Amniotic stem cell (primary cell): ENCODE measurements around the gene SLC38A9.
"Not testable (repeated sequence)": the region's sequence is repeated elsewhere in the genome, so short reads cannot be mapped to it uniquely, and the experiment has no call there.

Source experiments
- DNase-seq: peaks from one replicate; lab custom pipeline; 2025; lab: John Stamatoyannopoulos, UW

Gene SLC38A9

DNA sequence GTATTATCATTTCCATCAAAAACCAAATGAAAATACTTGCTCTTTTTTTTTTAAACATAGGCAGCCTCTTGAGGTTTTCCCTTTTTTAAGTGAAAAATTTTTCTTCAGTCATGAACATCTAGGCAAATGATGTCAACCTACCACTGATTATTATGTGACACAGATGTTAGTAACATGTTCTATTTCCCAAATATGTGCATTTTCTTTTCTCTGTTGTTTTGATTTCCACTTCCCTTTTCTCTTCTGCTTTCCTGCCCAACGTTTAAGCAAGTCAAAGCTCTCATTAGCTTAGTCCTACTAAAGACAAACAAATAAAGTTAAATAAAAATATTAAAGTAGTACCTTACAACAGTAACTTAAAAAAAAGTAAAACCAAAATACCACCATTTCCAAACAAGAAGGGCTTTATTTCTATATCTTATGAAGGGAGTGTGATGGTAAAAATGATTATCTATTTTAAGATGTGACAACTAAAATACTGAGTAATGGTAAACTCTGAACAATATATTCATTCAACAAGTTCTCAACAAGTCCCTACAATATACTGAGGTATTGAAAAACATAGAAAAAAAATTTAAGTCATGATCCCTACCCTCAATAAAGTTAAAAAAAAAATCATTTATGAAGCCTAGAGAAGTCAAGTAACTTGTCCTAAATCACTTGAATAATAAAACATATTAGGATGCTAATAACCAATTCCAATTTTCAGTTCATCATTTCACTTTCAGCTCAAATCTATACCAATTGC is 9.4 kb downstream of the SLC38A9 start:
- no peak for DNase-seq

- DNase-seq: no peak
Observed at GRCh38 chr5:55701462-55702103, 10.5 kb downstream of the SLC38A9 start.

- no peak for DNase-seq
Observed at GRCh38 chr5:55700745-55701144, 11.4 kb downstream of the SLC38A9 start.

DNA sequence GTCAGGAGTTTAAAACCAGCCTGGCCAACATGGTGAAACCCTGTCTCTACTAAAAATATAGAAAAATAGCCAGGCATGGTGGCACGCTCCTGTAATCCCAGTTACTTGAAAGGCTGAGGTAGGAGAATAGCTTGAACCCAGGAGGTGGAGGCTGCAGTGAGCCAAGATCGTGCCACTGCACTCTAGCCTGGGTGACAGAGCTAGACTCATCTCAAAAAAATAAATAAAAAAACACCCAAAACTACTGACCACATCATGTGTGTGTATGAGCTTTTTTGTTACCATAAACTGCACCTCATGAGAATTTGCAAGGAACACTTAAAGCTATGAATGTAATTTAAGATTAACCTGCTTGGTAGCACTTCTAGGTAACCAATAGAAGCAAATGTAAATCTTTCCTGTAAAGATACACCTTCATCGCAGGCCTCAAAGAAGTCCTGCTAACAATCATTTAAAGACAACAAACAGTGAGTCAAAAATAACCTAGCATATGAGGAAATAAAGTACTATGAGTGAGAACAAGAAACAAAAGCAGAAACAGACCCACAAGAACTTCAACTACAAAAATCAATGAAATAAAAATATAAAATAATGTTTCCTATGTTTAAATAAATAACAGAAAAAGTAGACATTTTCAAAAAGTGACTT is 13.0 kb downstream of the SLC38A9 start:
- DNase-seq: no peak

- DNase-seq: not testable (repeated sequence)
Observed at GRCh38 chr5:55696704-55697103, 15.4 kb downstream of the SLC38A9 start.

- no peak for DNase-seq
Observed at GRCh38 chr5:55694152-55694830, 17.8 kb downstream of the SLC38A9 start.

DNA sequence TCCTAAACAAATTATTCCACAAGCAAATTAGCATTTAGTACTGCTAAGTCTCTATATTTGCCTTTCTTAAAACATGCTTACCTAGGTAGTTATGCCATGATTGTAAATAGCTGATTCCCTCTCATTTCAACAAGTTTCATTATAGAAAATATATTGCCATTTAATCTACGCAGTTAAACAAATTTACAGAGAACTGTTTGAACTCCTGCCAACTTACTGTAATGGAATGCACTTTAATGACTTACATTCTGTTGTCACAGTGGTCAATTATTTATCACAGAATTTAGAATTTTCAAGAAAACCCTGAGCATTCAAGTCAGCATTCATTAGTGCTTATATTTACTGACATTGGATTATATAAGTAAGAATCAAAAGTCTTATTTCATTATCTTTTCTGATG is 19.6 kb downstream of the SLC38A9 start:
- no peak for DNase-seq

DNA sequence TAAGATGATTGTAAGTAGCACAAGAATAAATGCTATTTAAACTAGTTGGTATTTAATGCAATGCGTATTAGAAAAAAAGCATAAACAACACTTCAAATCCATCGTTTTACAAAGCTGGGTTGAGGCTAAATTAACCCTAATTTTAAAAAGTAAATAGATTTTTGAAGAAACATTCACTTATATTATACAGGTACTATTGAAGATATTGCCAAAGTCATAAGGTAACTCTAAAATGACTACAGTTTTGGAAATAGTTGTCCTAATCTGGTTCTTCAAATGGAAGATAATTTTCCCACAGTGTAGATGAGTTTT is 20.1 kb downstream of the SLC38A9 start:
- no peak for DNase-seq

DNA sequence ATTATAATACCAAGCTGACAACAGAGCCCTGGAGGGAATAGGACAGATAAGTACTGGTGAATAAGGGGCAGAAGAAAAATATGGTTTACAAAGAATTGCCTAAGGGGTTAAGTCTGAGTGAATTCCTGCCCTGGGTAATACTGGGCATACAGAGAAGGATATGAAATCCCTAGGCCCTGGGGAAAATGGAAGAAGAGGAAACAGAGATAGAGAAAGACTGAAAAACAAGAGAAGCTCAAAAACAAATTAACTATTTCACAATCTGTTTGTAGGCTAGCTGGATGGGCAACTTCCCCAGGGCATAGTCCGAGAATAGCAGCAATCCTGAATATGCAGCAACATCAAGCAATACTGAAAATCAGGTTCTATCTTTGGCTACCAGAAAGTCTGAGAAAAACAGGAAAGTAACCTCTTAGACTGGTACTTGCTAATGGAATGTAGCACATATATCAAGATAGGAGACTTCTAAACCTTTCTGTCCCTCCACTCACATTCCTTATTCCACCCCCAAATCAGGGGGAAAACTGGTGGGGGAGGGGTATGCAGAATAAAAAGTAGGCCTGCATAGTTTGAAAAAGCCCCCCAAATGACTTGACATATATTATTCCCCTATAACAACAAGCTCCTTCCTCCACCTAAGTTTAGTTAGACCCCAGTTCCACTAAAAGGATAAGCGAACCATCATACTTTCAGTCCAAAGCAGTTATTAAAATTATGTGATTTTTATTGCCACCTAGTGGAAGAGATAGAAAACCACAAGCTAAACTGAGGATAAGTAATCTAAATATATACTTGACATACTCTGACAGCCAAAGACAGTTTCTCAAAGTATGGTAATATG is 20.6 kb downstream of the SLC38A9 start:
- peak; percentile 14 for DNase-seq

DNA sequence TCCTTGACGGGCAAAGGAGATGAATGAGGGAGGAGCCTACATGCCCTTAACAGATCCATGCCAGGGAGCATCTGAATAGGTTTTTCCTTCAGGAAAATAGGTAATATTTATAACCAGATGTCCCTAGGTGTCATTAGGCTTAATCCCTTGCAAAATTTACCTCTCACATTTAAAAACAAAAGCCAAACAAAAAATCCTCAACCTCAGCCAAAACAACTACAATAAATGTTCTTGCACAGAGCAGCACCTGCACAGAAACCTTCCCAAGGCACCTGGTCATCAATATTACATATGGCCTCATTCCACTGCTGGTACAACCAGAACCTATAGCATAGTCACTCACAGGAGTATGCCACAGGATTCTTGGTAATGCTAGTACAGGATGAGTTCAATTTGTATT is 30.1 kb downstream of the SLC38A9 start:
- DNase-seq: no peak

- no peak for DNase-seq
Observed at GRCh38 chr5:55681301-55681700, 30.8 kb downstream of the SLC38A9 start.

GRCh38 chr5:55680353-55680752 is 31.8 kb downstream of the SLC38A9 start:
- DNase-seq: no peak

DNA sequence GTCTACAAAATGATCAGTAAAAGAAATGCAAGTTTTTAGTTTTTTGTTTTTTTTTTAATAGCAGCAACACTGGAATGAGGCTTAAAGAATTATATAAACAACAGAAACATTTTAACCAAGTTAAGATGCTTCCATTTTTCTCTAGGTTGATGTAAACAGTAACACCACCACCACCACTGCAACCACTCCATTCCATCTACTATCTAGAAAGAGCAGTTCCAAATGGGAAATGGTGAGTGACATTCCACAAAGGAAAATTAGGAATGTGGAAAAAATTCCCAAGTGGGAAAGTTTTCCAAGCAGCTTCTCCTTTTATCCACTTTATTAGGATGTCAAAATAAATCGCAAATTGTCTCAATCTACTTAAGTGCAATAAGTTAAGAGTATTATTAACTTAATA is 32.6 kb downstream of the SLC38A9 start:
- DNase-seq: no peak

DNA sequence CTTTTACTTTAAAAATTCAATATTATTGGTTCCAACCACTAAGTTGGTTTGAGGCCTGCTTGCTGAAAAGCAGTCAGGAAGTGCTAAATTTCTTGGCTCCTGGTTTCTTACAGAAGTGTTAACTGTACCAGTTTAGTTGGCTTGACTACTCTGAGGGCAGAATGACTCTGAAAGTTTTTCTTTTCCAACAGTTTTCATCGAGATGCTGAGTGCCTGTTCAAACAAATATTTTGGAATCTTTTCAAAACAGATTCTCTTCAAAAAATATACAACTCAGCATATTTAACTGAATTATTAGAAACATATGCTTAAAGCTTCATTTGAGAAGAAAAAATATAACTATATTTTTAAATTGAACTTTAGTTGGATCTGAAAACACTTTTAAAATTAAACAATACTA is 37.0 kb downstream of the SLC38A9 start:
- no peak for DNase-seq

- no peak for DNase-seq
Observed at GRCh38 chr5:55674340-55674739, 37.8 kb downstream of the SLC38A9 start.

DNA sequence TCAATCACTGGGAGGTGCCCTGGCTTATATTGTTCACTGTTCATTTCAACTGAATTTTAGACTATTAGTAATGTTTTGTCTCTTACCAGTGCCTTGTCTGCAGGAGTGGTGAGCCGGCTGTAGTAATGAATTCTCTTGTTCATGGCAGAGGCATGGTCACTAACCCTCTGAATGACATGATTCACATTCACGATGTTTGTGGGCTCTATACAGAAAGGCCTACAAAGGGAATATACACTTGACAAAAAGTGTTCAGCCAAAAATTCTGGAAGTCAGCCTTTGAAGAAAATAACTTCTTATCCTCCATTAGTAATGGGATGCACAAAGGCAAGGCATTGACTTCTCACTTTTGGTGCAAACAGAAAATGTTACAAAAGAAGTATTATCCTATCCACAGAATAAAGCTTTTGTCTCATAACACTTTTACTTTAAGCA is 39.6 kb downstream of the SLC38A9 start:
- DNase-seq: no peak

DNA sequence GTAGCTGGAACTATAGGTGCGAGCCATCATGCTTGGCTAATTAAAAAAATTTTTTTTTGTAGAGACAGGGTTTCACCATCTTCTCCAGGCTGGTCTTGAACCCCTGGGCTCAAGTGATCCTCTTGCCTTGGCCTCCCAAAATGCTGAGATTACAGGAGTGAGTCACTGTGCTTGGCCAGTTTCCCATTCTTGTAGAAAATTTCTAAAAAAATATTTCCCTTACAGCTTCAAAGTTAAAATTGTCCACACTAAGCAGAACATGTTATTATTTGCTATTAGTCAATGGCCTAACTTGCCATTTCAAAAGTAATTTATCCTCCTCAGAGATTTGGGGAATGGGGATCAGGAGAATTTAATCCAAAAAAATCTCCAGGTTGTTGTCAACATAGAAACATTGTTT is 40.1 kb downstream of the SLC38A9 start:
- no peak for DNase-seq

GRCh38 chr5:55668356-55668755 is 43.8 kb downstream of the SLC38A9 start:
- peak; percentile 68 for DNase-seq

- DNase-seq: no peak
Observed at GRCh38 chr5:55667938-55668337, 44.2 kb downstream of the SLC38A9 start.

- DNase-seq: no peak
Observed at GRCh38 chr5:55665065-55665464, 47.1 kb downstream of the SLC38A9 start.

GRCh38 chr5:55657443-55657842 is 54.7 kb downstream of the SLC38A9 start:
- no peak for DNase-seq

DNA sequence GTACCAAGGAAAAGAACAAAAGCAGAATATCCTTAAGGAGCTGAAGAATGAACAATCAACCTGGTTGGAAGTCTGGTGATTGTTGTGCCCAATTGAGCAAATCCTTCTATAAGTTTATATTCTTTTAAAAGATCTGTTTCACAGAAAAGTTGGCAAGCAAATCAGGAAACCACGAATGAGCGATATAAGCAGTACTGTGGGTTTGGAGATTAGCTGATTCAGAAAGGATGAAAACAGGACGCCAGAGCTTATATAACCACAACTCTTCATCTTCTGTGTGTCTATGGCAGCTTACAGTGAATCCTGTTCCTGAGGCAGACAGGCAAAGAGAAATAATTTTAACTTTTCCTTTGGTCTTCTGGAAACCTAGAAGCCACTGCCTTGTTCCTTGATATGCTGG is 61.7 kb downstream of the SLC38A9 start:
- DNase-seq: no peak
